GM21526 (cell line): ENCODE data around the gene KRT7.

Experiments
- ATAC-seq: cut with Tn5 transposase; IDR thresholded peaks from one replicate; pipeline ENCODE4 v1.9.1; 2021; ENCODE audit warnings: moderate library complexity; ENCODE audit not compliant: unreplicated experiment, low FRiP score

Gene KRT7

DNA sequence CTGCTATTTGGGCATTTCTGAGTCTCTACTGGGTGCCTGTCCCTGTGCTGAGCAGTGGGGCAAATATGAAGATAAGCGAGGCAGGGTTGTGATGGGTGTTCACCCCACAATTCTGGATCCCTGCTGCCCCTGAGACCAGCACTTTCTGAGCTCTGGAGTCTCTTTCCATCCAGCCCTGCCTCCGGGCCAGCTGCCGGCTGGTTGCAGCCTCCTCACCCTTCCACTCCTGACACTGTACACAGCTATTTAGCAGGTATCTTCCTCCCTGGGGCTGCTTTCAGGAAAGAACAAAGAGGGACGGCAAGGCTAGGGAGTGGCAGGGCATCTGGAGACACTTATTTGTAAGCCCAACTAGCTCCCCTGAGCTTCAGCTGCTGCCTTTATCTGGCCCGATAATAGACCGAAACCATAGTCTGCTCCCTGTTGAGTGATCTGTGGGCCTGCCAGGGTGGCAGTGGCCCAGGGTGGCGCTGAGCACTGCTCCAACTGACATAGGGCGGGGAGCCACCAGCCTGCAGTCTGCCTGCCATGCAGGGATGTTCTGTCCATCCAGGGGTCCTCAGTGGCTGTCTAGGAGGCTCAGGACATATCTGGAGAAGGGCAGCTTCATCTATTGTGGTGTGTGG, 33.6 kb upstream of the KRT7 start:
- ATAC-seq: no peak

- no peak for ATAC-seq
Measured at GRCh38 chr12:52200086-52200780, 32.8 kb upstream of the KRT7 start.

DNA sequence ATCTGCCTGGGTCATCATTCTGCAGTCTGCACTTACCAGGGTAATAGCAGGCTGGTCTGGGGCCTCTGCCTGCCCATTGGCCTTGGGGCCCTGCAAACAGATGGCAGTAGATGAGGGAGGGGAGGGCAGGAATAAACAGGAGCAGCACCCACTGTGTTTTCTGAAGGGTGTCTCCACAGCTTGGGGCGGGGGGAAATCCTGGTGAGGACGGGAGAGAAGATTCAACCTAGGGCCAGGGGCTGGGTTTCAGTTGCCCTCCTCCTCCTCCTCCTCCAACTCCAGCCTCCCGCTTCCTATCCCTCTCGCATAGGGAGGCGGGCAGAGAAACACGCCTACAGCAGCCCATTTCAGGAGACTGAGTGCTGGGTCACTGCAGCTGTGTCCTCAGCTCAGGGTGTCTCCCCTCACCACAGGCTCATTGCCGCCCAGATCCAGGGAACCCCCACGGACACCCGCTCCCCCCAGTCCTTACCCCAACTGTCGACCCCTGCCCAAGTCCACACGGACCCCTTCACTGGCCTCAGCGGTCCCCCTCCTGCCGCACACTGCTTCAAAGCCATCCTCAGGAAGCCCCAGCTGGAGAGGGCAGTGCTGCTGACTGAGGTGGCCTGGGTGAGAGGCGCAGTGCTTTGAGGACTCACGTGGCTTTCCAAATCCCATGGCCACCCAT, 32.1 kb upstream of the KRT7 start:
- ATAC-seq: no peak

GRCh38 chr12:52201451-52201839, 31.6 kb upstream of the KRT7 start:
- ATAC-seq: no peak

DNA sequence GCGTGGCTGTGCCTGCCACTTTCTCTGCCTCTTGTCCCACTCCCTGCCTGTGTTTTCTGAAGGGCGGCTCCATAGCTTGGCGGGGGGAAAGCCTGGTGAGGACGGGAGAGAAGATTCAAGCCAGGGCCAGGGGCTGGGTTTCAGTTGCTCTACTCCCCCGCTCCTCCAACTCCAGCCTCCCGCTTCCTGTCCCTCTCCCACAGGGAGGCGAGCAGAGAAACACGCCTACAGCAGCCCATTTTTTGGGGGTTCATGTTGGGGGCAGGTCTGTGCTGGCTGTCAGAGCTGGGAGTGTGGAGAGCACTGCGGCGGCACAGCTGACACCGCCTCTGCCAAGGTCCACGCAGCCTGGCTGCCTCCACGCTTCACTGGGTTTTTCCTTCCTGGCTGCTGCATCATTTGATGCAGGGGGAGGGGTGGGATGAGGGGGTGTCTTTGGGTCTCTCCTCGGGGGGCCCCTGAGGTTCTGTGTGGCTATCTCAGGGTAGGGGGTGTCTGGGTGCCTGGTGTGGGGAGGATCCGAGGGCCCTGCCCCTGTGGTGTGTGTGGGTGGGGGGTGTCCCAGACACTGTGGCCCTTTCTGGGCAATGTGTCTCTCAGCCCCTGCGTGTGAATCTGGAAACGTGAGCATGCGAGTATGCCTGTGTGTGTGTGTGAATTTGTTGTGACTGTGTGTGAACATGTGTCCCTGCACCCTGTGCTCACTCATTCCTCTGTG, 30.5 kb upstream of the KRT7 start:
- ATAC-seq: no peak

DNA sequence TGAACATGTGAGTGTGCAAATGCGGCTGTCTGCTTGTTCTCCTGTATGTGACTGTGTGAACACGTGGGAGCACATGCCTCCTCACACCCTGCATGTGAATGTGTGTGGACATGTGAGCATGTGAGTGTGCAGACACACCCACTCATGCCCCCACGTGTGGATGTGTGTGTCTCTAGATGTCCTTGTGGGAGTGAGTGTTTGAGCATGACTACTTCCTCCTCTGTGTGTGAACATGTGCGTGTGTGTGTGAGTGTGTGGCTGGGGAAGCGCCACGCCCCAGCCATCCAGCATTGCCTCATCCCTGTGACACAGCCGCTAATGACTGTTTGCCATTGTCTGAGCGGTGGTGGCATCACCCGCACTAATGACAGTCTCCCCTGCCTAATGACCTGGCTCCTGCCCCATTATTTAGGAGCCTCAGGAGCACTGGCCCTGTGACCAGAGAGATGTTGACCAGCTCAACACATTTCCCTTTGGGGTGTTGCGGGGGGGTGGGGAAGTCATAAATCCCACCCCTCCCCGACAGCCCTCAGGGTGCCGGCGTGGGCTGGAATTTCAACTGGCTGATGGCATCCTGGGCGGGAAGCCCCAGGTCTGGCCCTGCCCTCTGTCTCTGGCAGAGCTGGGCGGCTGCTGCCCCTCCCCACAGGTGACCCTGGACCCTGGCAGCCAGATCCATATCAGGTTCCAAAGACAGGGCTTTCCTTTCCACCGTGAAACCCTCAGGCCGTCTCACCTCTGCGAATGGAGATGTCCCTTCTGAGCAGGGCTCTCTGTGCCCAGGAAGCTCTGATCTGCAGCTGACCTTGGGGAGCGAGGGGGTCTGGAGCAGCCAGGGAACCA, 29.7 kb upstream of the KRT7 start:
- ATAC-seq: no peak

DNA sequence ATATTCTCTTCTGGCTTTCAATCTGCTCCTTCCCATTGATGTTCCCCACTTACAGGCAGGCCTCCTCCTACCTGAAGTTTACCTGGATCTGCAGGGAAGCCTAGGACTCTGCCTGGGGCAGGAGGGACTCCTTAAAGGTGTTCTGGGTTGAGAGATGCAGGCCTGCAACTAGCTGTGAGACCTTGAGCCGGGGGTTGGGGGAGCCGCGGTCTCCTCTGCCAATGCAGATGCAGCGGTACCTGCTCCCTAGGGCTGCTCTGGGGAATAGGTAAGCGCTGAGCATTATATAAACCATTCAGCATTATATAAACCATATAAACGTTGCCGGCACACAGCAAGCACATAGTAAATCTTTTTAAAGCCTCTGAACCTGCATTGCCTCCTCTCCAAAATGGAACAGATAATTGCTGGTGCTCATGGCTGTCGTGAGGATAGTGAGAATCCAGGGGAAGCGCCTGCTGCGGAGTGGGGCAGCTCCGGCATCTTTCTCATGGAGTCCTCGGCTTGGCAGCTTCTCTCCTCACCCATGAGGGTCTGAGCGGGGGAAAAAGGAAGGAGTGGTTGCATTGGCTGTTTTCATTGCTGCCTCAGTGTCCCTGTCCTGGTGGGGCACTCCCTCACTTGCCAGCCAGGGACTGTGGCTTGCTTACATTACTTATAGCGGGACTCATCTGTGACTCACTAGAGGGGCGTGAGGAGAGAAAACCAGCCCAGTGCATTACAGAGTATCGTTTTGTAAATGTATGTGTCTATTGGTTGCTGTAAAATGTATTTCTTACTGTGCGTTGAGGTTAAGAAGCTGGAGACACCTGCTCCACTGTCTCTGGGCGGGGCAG, 28.7 kb upstream of the KRT7 start:
- no peak for ATAC-seq

- no peak for ATAC-seq
Measured at GRCh38 chr12:52204931-52205505, 28.0 kb upstream of the KRT7 start.

- no peak for ATAC-seq
Measured at GRCh38 chr12:52205612-52206303, 27.3 kb upstream of the KRT7 start.

GRCh38 chr12:52206304-52207040, 26.6 kb upstream of the KRT7 start:
- ATAC-seq: no peak

- no peak for ATAC-seq
Measured at GRCh38 chr12:52207106-52207505, 25.9 kb upstream of the KRT7 start.

DNA sequence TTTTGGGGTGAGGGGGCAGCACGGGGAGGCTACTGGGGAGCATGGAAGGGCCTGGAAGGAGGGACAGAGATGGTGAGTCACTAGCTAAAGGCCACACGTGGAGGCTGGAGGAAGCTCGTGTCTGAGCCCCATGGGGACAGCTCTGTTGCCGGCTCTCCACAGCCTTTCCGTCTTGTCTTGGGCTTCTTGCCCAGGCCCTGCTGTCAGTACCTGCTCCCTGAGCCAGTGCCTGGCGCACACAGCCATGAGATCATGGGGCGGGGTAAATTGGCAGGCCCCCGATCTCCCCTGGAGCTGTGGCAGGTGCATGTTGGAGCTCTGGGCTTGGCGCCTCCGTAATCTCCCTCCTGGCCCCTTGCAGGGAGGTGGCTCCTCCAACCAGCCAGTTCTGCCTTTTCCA, 25.1 kb upstream of the KRT7 start:
- no peak for ATAC-seq

- no peak for ATAC-seq
Measured at GRCh38 chr12:52208424-52209165, 24.4 kb upstream of the KRT7 start.

- ATAC-seq: no peak
Measured at GRCh38 chr12:52209321-52209720, 23.7 kb upstream of the KRT7 start.

GRCh38 chr12:52210186-52210924, 22.7 kb upstream of the KRT7 start:
- no peak for ATAC-seq

DNA sequence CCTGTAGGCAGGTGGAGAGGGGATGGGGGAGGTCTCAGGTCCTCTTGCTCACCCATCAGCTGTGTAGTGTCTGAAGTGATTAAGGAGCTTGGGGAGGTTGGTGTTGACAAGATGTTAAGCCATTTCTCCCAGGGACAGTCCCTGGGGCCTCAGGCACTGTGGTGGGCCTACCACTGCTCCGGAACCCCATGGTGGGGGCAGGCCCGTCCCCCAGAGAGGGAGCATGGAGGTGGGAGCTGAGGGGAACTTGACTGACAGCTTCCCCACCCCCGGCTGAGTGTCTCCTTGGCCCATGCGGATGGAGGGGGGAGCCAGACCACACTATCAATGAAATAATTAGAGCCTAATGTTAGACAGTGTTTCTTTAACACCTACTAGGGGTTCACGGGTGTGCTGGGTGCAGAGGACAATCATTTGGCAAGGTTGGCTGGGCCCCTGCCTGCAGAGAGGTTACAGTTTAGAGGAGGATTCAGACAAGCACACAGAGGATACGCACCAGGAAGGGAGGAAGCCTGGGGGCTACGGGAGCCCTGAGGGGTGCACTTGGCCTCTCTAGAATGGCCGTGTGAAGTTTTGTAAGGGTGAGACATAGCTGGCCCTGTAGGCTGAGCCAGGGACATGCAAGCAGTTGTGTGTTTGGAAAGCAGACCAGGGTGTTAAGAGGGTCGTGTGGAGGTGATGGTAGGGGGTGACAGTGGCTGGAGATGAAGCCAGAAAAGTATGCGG, 22.0 kb upstream of the KRT7 start:
- no peak for ATAC-seq
